ENCODE data around the gene HBG1. TPM values are rescaled to one million over a fixed set of nuclear protein-coding genes. Genes with fewer than 3 reads are reported as not detected.

Gene HBG1
- total and polyA plus RNA-seq, 7 donors: 1.3 TPM; not detected in 6

GRCh38 chr11:5291207-5291838 is 41.7 kb upstream of the HBG1 start:
- TF ChIP-seq CTCF (IDR thresholded peaks at IDR 0.05): no peak
- no peaks in the 10 kb centered on the region for H3K9me3 ChIP-seq
- no peak overlapping the region for H3K4me3 ChIP-seq
- WGBS, 3 donors: 62 to 75% (median 70%) methylated on average over 1 of the region's 1 CpG
- intact Hi-C loops (cut with DNase I): no loop called here
- no peaks in the 10 kb centered on the region for H3K36me3 ChIP-seq (ENCODE audit: insufficient read depth in 1 of 2, low read depth in 1 of 2)
- H3K4me1 ChIP-seq: no peaks in the 10 kb centered on the region
- DNase-seq (no peak), ATAC-seq (no peak)
- no peak overlapping the region for H3K27ac ChIP-seq
- no peaks in the 10 kb centered on the region for H3K27me3 ChIP-seq (ENCODE audit: insufficient read depth in 3 of 3, low read length in 2 of 3)

- no peaks in the 10 kb centered on the region for H3K27me3 ChIP-seq (ENCODE audit: insufficient read depth in 3 of 3, low read length in 2 of 3)
- no peak for TF ChIP-seq CTCF (IDR thresholded peaks at IDR 0.05)
- DNase-seq: no peak
- H3K4me3 ChIP-seq: no peak overlapping the region
- no peak overlapping the region for H3K27ac ChIP-seq
- no peak for ATAC-seq
- H3K9me3 ChIP-seq: no peaks in the 10 kb centered on the region
- H3K4me1 ChIP-seq: no peaks in the 10 kb centered on the region
- H3K36me3 ChIP-seq (ENCODE audit: insufficient read depth in 1 of 2, low read depth in 1 of 2): no peaks in the 10 kb centered on the region
- 80 to 88% (median 88%) methylated on average over 1 of the region's 1 CpG for WGBS, 3 donors
- intact Hi-C loops (cut with DNase I): no loop called here
Observed at GRCh38 chr11:5290106-5290505, 40.4 kb upstream of the HBG1 start.

GRCh38 chr11:5289696-5290095 is 40.0 kb upstream of the HBG1 start:
- no peak for TF ChIP-seq CTCF (IDR thresholded peaks at IDR 0.05)
- no peak for DNase-seq
- no peak for ATAC-seq
- Histone ChIP-seq H3K9me3 (no peaks in the 10 kb centered on the region), H3K27me3 (ENCODE audit: insufficient read depth in 3 of 3, low read length in 2 of 3) (no peaks in the 10 kb centered on the region), H3K4me1 (no peaks in the 10 kb centered on the region), H3K4me3 (no peak overlapping the region), H3K36me3 (ENCODE audit: insufficient read depth in 1 of 2, low read depth in 1 of 2) (no peaks in the 10 kb centered on the region), H3K27ac (no peak overlapping the region)
- intact Hi-C loops (cut with DNase I): no loop called here

- Histone ChIP-seq H3K36me3 (ENCODE audit: insufficient read depth in 1 of 2, low read depth in 1 of 2) (no peaks in the 10 kb centered on the region), H3K4me3 (no peak overlapping the region), H3K27me3 (ENCODE audit: insufficient read depth in 3 of 3, low read length in 2 of 3) (no peaks in the 10 kb centered on the region), H3K9me3 (no peaks in the 10 kb centered on the region), H3K27ac (no peak overlapping the region), H3K4me1 (no peaks in the 10 kb centered on the region)
- intact Hi-C loops (cut with DNase I): no loop called here
- 76 to 80% (median 79%) methylated on average over 6 of the region's 6 CpGs for WGBS, 3 donors
- DNase-seq (no peak), ATAC-seq (no peak)
- TF ChIP-seq CTCF (IDR thresholded peaks at IDR 0.05): no peak
Observed at GRCh38 chr11:5288906-5289550, 39.4 kb upstream of the HBG1 start.

All from psoas muscle (tissue), 8 donors.